ENCODE measurements around the gene CFAP46.

- TF ChIP-seq, protein P1, sequence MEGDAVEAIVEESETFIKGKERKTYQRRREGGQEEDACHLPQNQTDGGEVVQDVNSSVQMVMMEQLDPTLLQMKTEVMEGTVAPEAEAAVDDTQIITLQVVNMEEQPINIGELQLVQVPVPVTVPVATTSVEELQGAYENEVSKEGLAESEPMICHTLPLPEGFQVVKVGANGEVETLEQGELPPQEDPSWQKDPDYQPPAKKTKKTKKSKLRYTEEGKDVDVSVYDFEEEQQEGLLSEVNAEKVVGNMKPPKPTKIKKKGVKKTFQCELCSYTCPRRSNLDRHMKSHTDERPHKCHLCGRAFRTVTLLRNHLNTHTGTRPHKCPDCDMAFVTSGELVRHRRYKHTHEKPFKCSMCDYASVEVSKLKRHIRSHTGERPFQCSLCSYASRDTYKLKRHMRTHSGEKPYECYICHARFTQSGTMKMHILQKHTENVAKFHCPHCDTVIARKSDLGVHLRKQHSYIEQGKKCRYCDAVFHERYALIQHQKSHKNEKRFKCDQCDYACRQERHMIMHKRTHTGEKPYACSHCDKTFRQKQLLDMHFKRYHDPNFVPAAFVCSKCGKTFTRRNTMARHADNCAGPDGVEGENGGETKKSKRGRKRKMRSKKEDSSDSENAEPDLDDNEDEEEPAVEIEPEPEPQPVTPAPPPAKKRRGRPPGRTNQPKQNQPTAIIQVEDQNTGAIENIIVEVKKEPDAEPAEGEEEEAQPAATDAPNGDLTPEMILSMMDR (IDR thresholded peaks at IDR 0.05), result no peak
- no peak for TF ChIP-seq POLR2AphosphoS5 (IDR thresholded peaks at IDR 0.05; ENCODE audit: low read depth, low read length)
These were observed 19.0 kb upstream of the CFAP46 start for GRCh38 chr10:132961420-132961786.

All from Panc1 (cell line).